Pancreas (tissue), 10 donors: ENCODE data around the gene VANGL2. TPM values are rescaled to one million over a fixed set of nuclear protein-coding genes. Genes with fewer than 3 reads are reported as not detected.
A peak's percentile ranks its signal among the peaks of the same experiment; 100 is the strongest.
"Not testable (repeated sequence)": the region's sequence is repeated elsewhere in the genome, so short reads cannot be mapped to it uniquely, and the experiment has no call there.

Experiments
- ATAC-seq, 4 donors: fragments of 200-7000 bp; cut with Tn5 transposase; one replicate each; pipeline versions ENCODE4 v1.8.0 to v1.9.1; 2020; ENCODE audit warnings: mild to moderate bottlenecking in 4 of 4, moderate library complexity in 4 of 4
- DNase-seq, 6 donors: peaks; one replicate each; pipeline ENCODE4 v3.0.0-alpha.2; 2020
- FAIRE-seq: peaks from 2 replicates; lab custom pipeline; 2012; peaks lifted over from hg19 to GRCh38; lab: Jason Lieb, UNC
- H3K27ac ChIP-seq, 4 donors: fragments of 200-600 bp; sonication (generic); 1 replicate in 3 of 4; 2 replicates in 1 of 4; pipeline versions ENCODE4 v1.5.0 to v1.8.0; 2020
- H3K27me3 ChIP-seq, 4 donors: fragments of 200-600 bp; one replicate each; pipeline ENCODE4 v1.8.0; 2021
- H3K36me3 ChIP-seq, 3 donors: fragments of 200-600 bp; sonication (generic) in 1 of 3; one replicate each; pipeline versions ENCODE4 v1.5.0 to v1.8.0; 2020 to 2021
- H3K4me1 ChIP-seq, 3 donors: fragments of 200-600 bp; one replicate each; pipeline ENCODE4 v1.8.0; 2021
- H3K4me3 ChIP-seq, 4 donors: fragments of 200-600 bp; sonication (generic) in 2 of 4; one replicate each; pipeline versions ENCODE4 v1.5.0 to v1.8.0; 2020 to 2021
- H3K9me3 ChIP-seq, 4 donors: fragments of 200-600 bp; one replicate each; pipeline ENCODE4 v1.8.0; 2021
- CTCF ChIP-seq, 4 donors: fragments of 200-600 bp; sonication (generic) in 3 of 4; IDR thresholded peaks; one replicate each; pipeline versions ENCODE4 v1.5.0 to v1.8.0; 2021; ENCODE audit warnings: antibody characterized with exemption in 4 of 4
- WGBS, 2 donors: extraction: QIAGEN DNeasy Blood & Tissue Kit; methylation state at CpG; one replicate each; pipeline ENCODE4 v1.1.7; 2013; 5-methylcytosine and 5-hydroxymethylcytosine counted together
- intact Hi-C, 3 donors: fragments of 100-400 bp; cut with DNase I; formaldehyde crosslinking; loops; one replicate each; pipeline versions ENCODE4 v1.11.1 to v1.14.2; 2022
- polyA plus RNA-seq, 2 donors: library from polyadenylated mRNA; stranded (reverse); fragments of 200-250 nt; gene quantifications; one replicate each; pipeline ENCODE4 v1.2.3, GENCODE V29; 2013
- total RNA-seq, 6 donors: library from RNA; stranded (reverse); fragmentation: NEBNext Ultra II Directional in 4 of 6; extraction: Animal tissue kit (Norgen Biotek cat#: 25700) in 4 of 6; gene quantifications; one replicate each; pipeline versions ENCODE4 v1.2.1 to v1.2.4, GENCODE V29; 2021 to 2023
- donor health status: healthy with polysubstance abuse.
- donor health status: DM: no; HTN: no; CAD: no; lungs with moderate emphysema.
- donor health status: DM: no; HTN: no; CAD: no.
- donor health status: control.
- donor health status: control.
- donor health status: Bipolar disorder and iron deficiency.
- donor health status: DM: yes; HTN: yes; CAD: no.
- donor health status: DM: no; HTN: no; CAD: no.
- donor health status: DM: no; HTN: no; CAD: no.
- donor health status: DM: yes; HTN: yes; CAD: no.

Gene VANGL2
- total and polyA plus RNA-seq, 8 donors = 2.5 to 9.9 (median 4.2) TPM

DNA sequence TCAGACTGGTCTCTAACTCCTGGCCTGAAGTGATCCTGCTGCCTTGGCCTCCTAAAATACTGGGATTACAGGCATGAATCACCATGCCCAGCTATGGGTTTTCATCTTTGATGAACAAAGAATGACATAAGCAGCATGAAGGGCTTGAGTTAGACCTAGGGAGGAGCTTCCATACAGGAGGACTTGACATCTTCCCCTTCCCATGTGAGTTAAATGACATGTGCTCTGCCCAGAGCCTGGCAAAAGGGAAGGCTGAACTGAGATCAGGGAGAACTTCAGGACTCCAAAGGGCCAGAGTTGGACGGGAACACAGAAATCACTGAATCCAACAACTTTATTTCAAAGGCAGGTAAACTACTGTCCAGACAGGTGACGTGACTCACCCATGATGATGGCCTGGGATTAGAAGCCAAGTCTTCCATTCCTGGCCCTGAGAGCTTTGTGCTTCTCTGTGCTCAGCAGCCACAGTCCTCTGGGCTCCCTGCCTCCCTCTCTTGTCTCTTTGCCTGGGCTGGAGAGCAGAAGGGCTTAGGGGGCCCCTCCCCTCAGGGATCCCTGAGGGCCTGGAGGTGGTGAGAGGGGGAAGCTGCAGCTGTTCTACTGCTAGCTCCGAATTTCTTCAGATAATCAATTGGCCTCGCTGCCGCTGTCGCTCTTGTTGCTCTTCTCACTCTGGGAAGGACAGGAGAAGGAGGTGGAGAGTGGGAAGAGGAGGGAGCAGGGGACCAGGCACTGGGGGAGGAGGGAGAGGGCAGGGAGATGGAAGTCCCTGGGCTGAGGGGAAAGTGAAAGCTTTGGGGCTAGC is 25.9 kb upstream of the VANGL2 start:
- Histone ChIP-seq H3K36me3 (no peaks in the 10 kb centered on the region), H3K4me1 (no peaks in the 10 kb centered on the region), H3K27me3 (no peaks in the 10 kb centered on the region), H3K4me3 (no peak overlapping the region), H3K9me3 (no peaks in the 10 kb centered on the region), H3K27ac (peak overlapping the region in 1 of 4 donors; percentile 28)
- WGBS, 2 donors = 51 to 59% methylated on average over 6 of the region's 6 CpGs
- DNase-seq (no peak), FAIRE-seq (no peak), ATAC-seq (no peak)
- no peak for TF ChIP-seq CTCF (IDR thresholded peaks at IDR 0.05)
- intact Hi-C loops = loop anchor here in 2 of 3 donors (10.0 kb wide), 2 partner anchors 180 to 270 kb away; partner anchors contain the start of gene CASQ1 (in 1 of the 2)

GRCh38 chr1:160375788-160376524 is 24.4 kb upstream of the VANGL2 start:
- TF ChIP-seq CTCF (IDR thresholded peaks at IDR 0.05) = no peak
- ATAC-seq (peak in 3 of 4 donors; percentile 36 to 43 (median 43)), DNase-seq (no peak), FAIRE-seq (no peak)
- no peaks in the 10 kb centered on the region for H3K9me3 ChIP-seq
- H3K27me3 ChIP-seq = no peaks in the 10 kb centered on the region
- whole genome bisulfite sequencing, 2 donors = 36 to 39% methylated on average over 9 of the region's 9 CpGs
- no peak overlapping the region for H3K4me3 ChIP-seq
- H3K36me3 ChIP-seq = no peaks in the 10 kb centered on the region
- H3K4me1 ChIP-seq = no peaks in the 10 kb centered on the region
- intact Hi-C loops = loop anchor here in 2 of 3 donors (10.0 kb wide), 2 partner anchors 181 to 271 kb away; partner anchors contain the start of gene CASQ1 (in 1 of the 2)
- H3K27ac ChIP-seq = peak overlapping the region in 3 of 4 donors; percentile 4 to 52 (median 27)

DNA sequence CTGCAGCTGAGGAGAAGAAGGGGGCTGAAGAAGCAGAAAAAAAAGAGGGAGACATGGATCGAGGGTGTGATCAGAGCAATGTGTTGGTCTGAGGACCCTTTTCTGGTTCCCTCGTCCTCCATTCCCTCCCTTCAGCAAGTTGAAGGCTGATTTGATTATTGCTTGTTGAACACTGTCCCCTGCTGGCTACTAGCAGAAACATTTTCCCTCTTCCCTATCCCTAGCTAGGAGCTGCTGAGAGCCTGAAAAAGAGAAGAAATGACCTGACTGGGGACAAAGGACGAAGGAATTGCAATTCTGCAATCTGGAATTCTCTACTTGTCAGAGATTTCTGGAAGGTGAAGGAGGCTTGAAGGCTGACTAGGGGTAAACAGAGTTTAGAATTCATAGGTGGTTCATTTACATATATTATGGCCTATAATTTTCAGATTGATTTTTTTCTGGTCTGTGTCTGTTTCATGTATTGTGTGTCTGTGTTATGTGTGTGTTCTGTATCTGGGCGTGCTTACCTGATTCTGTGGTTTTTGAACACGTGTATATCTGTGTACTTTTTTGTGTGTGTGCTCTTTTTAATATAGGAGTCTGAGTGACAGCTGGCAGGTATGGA is 23.7 kb upstream of the VANGL2 start:
- 10 to 20% methylated on average over 5 of the region's 5 CpGs for WGBS, 2 donors
- Histone ChIP-seq H3K27me3 (no peaks in the 10 kb centered on the region), H3K4me1 (no peaks in the 10 kb centered on the region), H3K9me3 (no peaks in the 10 kb centered on the region), H3K36me3 (no peaks in the 10 kb centered on the region), H3K4me3 (no peak overlapping the region), H3K27ac (peak overlapping the region in 1 of 4 donors; percentile 27)
- TF ChIP-seq CTCF (IDR thresholded peaks at IDR 0.05) = peak; percentile 68 to 83 (median 81)
- peak in 2 of 6 donors; percentile 27 to 45 for DNase-seq
- no peak for FAIRE-seq
- intact Hi-C loops = loop anchor here in 2 of 3 donors (10.0 kb wide), 2 partner anchors 182 to 272 kb away; partner anchors contain the start of gene CASQ1 (in 1 of the 2)
- ATAC-seq = peak; percentile 81 to 91 (median 90)

DNA sequence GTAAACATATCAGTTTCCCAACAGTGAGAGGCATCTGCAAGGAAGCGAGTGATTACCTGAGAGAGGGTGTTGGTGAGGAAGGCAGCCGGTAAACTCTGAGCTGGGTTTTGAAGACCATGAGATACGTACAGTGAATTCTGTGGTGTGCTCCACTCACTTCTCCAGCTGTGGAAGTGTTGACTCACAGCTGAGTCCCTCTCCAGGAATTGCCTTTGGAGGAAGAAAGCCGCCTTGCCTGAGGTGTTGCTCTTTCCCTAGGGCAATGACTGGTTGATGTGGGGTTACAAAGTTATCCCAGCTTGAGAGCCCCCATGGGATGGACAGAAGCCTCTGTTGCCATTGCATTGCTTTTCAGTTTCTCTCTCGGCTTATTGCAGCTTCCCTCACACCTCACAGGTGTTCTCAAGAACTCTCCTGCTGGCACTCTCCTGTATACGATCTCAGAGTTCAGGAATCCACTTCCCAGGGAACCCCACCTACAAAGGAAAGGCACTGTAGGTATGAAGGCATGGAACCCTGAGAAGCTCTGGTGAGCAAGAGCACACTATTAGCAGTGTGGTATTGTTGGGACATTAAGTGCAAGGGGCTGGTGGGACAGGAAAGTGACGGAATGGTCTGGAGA is 22.7 kb upstream of the VANGL2 start:
- FAIRE-seq (no peak), ATAC-seq (no peak), DNase-seq (no peak)
- Histone ChIP-seq H3K27me3 (no peaks in the 10 kb centered on the region), H3K4me1 (no peaks in the 10 kb centered on the region), H3K4me3 (no peak overlapping the region), H3K27ac (no peak overlapping the region), H3K36me3 (no peaks in the 10 kb centered on the region), H3K9me3 (no peaks in the 10 kb centered on the region)
- no peak for TF ChIP-seq CTCF (IDR thresholded peaks at IDR 0.05)
- intact Hi-C loops = loop anchor here in 2 of 3 donors (10.0 kb wide), 2 partner anchors 183 to 273 kb away; partner anchors contain the start of gene CASQ1 (in 1 of the 2)
- WGBS, 2 donors = 77 to 80% methylated on average over 7 of the region's 7 CpGs

GRCh38 chr1:160384812-160385211 is 15.6 kb upstream of the VANGL2 start:
- H3K4me3 ChIP-seq, H3K36me3 ChIP-seq, DNase-seq, H3K27me3 ChIP-seq, H3K4me1 ChIP-seq, H3K27ac ChIP-seq, FAIRE-seq, H3K9me3 ChIP-seq, intact Hi-C loops, ATAC-seq: not testable (repeated sequence)
- 95 to 98% methylated on average over 2 of the region's 2 CpGs for WGBS, 2 donors

- H3K4me3 ChIP-seq, H3K36me3 ChIP-seq, H3K27ac ChIP-seq, H3K4me1 ChIP-seq, H3K27me3 ChIP-seq, ATAC-seq, FAIRE-seq, H3K9me3 ChIP-seq, intact Hi-C loops, DNase-seq: not testable (repeated sequence)
- WGBS, 2 donors = 49 to 61% methylated on average over 2 to 4 of the region's 4 CpGs
These were observed 12.0 kb upstream of the VANGL2 start for GRCh38 chr1:160388406-160388805.
